T-helper 17 cell (primary cell): ENCODE data around the gene BTBD2. TPM values are rescaled to one million over a fixed set of nuclear protein-coding genes. Genes with fewer than 3 reads are reported as not detected.

Experiments used
- ATAC-seq: fragments of 150-1000 bp; cut with Tn5 transposase; 2 replicates; pipeline ENCODE4 v1.10.0; 2021; ENCODE audit warnings: mild to moderate bottlenecking, moderate library complexity
- DNase-seq, 3 donors: peaks; one replicate each; pipeline versions ENCODE4 v3.0.0 to v3.0.0-alpha.2; 2020 to 2021
- H3K9me3 ChIP-seq: one replicate; pipeline ENCODE4 v1.7.0; 2013; ENCODE audit warnings: low read length, mild to moderate bottlenecking; ENCODE audit not compliant: control insufficient read depth, poor library complexity, severe bottlenecking
- H3K27ac Mint-ChIP-seq: one replicate; pipeline ENCODE4 v1.8.0; 2022; ENCODE audit warnings: mild to moderate bottlenecking, moderate library complexity, mixed read lengths
- H3K27me3 Mint-ChIP-seq: one replicate; pipeline ENCODE4 v1.8.0; 2022; ENCODE audit warnings: mixed read lengths
- H3K36me3 Mint-ChIP-seq: one replicate; pipeline ENCODE4 v1.8.0; 2022; ENCODE audit warnings: low read depth, mixed read lengths
- H3K4me1 Mint-ChIP-seq: one replicate; pipeline ENCODE4 v1.8.0; 2022; ENCODE audit warnings: mild to moderate bottlenecking, mixed read lengths
- H3K4me3 Mint-ChIP-seq: one replicate; pipeline ENCODE4 v1.8.0; 2022; ENCODE audit warnings: mild to moderate bottlenecking, moderate library complexity, mixed read lengths
- total RNA-seq, 4 donors: library from RNA in 2 of 4; stranded (reverse) in 2 of 4; gene quantifications; one replicate each; pipeline ENCODE4 v1.2.3 and lab custom pipeline; 2022 to 2026

The BTBD2 gene
- total RNA-seq, 2 donors from 2014 or later: 53.4 to 64.6 TPM

- H3K9me3 ChIP-seq: no peaks in the 10 kb centered on the region
- DNase-seq (no peak), ATAC-seq (no peak)
- peaks cover 3% of the 10 kb centered on the region for H3K36me3 Mint-ChIP-seq
- no peak overlapping the region for H3K4me3 Mint-ChIP-seq
- H3K27ac Mint-ChIP-seq: no peak overlapping the region
- H3K4me1 Mint-ChIP-seq: no peaks in the 10 kb centered on the region
- H3K27me3 Mint-ChIP-seq: no peaks in the 10 kb centered on the region
Observed at GRCh38 chr19:1986357-1987162, 29.0 kb downstream of the BTBD2 start.

GRCh38 chr19:1985588-1986356 lies 29.7 kb downstream of the BTBD2 start:
- DNase-seq: no peak
- H3K4me1 Mint-ChIP-seq: no peaks in the 10 kb centered on the region
- H3K27ac Mint-ChIP-seq: no peak overlapping the region
- H3K4me3 Mint-ChIP-seq: no peak overlapping the region
- H3K9me3 ChIP-seq: no peaks in the 10 kb centered on the region
- H3K36me3 Mint-ChIP-seq: peaks cover 3% of the 10 kb centered on the region
- ATAC-seq: no peak
- H3K27me3 Mint-ChIP-seq: no peaks in the 10 kb centered on the region

- H3K36me3 Mint-ChIP-seq: peaks cover 3% of the 10 kb centered on the region
- H3K9me3 ChIP-seq: no peaks in the 10 kb centered on the region
- no peaks in the 10 kb centered on the region for H3K27me3 Mint-ChIP-seq
- ATAC-seq (no peak), DNase-seq (no peak)
- no peaks in the 10 kb centered on the region for H3K4me1 Mint-ChIP-seq
- no peak overlapping the region for H3K4me3 Mint-ChIP-seq
- no peak overlapping the region for H3K27ac Mint-ChIP-seq
Observed at GRCh38 chr19:1984357-1984756, 31.2 kb downstream of the BTBD2 start.

GRCh38 chr19:1981253-1981652 lies 34.3 kb downstream of the BTBD2 start:
- Mint-ChIP-seq H3K27ac (peak overlapping the region; percentile 24), H3K27me3 (no peaks in the 10 kb centered on the region), H3K4me3 (no peak overlapping the region), H3K4me1 (no peaks in the 10 kb centered on the region), H3K36me3 (peaks cover 3% of the 10 kb centered on the region)
- DNase-seq (no peak), ATAC-seq (no peak)
- no peaks in the 10 kb centered on the region for H3K9me3 ChIP-seq

- H3K27ac Mint-ChIP-seq: peak overlapping the region; percentile 24
- ATAC-seq (no peak), DNase-seq (no peak)
- no peaks in the 10 kb centered on the region for H3K9me3 ChIP-seq
- no peak overlapping the region for H3K4me3 Mint-ChIP-seq
- H3K27me3 Mint-ChIP-seq: no peaks in the 10 kb centered on the region
- no peaks in the 10 kb centered on the region for H3K4me1 Mint-ChIP-seq
- peaks cover 3% of the 10 kb centered on the region for H3K36me3 Mint-ChIP-seq
Observed at GRCh38 chr19:1980809-1981181, 34.7 kb downstream of the BTBD2 start.

- DNase-seq (no peak), ATAC-seq (no peak)
- Mint-ChIP-seq H3K4me1 (no peaks in the 10 kb centered on the region), H3K36me3 (peaks cover 3% of the 10 kb centered on the region), H3K27me3 (no peaks in the 10 kb centered on the region), H3K4me3 (no peak overlapping the region), H3K27ac (no peak overlapping the region)
- H3K9me3 ChIP-seq: no peaks in the 10 kb centered on the region
Observed at GRCh38 chr19:1980091-1980808, 35.3 kb downstream of the BTBD2 start.

- Mint-ChIP-seq H3K4me1 (no peaks in the 10 kb centered on the region), H3K27me3 (no peaks in the 10 kb centered on the region), H3K27ac (no peak overlapping the region), H3K36me3 (peaks cover 3% of the 10 kb centered on the region), H3K4me3 (no peak overlapping the region)
- ATAC-seq (no peak), DNase-seq (no peak)
- no peaks in the 10 kb centered on the region for H3K9me3 ChIP-seq
Observed at GRCh38 chr19:1979642-1980041, 35.9 kb downstream of the BTBD2 start.

GRCh38 chr19:1979017-1979416 lies 36.5 kb downstream of the BTBD2 start:
- H3K4me3 Mint-ChIP-seq: no peak overlapping the region
- ATAC-seq (no peak), DNase-seq (no peak)
- H3K27me3 Mint-ChIP-seq: no peaks in the 10 kb centered on the region
- H3K4me1 Mint-ChIP-seq: no peaks in the 10 kb centered on the region
- H3K9me3 ChIP-seq: no peaks in the 10 kb centered on the region
- H3K27ac Mint-ChIP-seq: no peak overlapping the region
- peaks cover 3% of the 10 kb centered on the region for H3K36me3 Mint-ChIP-seq

GRCh38 chr19:1978346-1978894 lies 37.1 kb downstream of the BTBD2 start:
- no peak for DNase-seq
- peaks cover 2% of the 10 kb centered on the region for H3K4me1 Mint-ChIP-seq
- no peak for ATAC-seq
- no peaks in the 10 kb centered on the region for H3K9me3 ChIP-seq
- peaks cover 2% of the 10 kb centered on the region for H3K36me3 Mint-ChIP-seq
- no peak overlapping the region for H3K4me3 Mint-ChIP-seq
- H3K27ac Mint-ChIP-seq: no peak overlapping the region
- no peaks in the 10 kb centered on the region for H3K27me3 Mint-ChIP-seq

- no peak for ATAC-seq
- Mint-ChIP-seq H3K4me3 (no peak overlapping the region), H3K27ac (no peak overlapping the region), H3K4me1 (peaks cover 8% of the 10 kb centered on the region), H3K36me3 (no peaks in the 10 kb centered on the region), H3K27me3 (no peaks in the 10 kb centered on the region)
- DNase-seq: no peak
- H3K9me3 ChIP-seq: no peaks in the 10 kb centered on the region
Observed at GRCh38 chr19:1977120-1977519, 38.4 kb downstream of the BTBD2 start.

- DNase-seq (no peak), ATAC-seq (no peak)
- Mint-ChIP-seq H3K4me3 (no peak overlapping the region), H3K27ac (no peak overlapping the region), H3K36me3 (no peaks in the 10 kb centered on the region), H3K4me1 (peaks cover 10% of the 10 kb centered on the region), H3K27me3 (no peaks in the 10 kb centered on the region)
- H3K9me3 ChIP-seq: no peaks in the 10 kb centered on the region
Observed at GRCh38 chr19:1975162-1975480, 40.4 kb downstream of the BTBD2 start.

- no peak overlapping the region for H3K27ac Mint-ChIP-seq
- ATAC-seq: no peak
- no peak for DNase-seq
- H3K9me3 ChIP-seq: no peaks in the 10 kb centered on the region
- no peaks in the 10 kb centered on the region for H3K27me3 Mint-ChIP-seq
- peaks cover under 1% of the 10 kb centered on the region for H3K36me3 Mint-ChIP-seq
- H3K4me3 Mint-ChIP-seq: no peak overlapping the region
- peaks cover 10% of the 10 kb centered on the region for H3K4me1 Mint-ChIP-seq
Observed at GRCh38 chr19:1974381-1975161, 40.9 kb downstream of the BTBD2 start.
